Activated T-helper 1 cell treated with anti-CD3 and anti-CD28 coated beads, Interleukin-12 subunit alpha, Interleukin-12 subunit beta, Interleukin-2, Interleukin-4 antibody, amounts not matched to agents 30 ng/mL and 10 ng/mL and 1 ng/mL, durations not matched to agents 14 hours and 24 hours and 36 hours (primary cell): ENCODE data around the gene GDI1. TPM values are rescaled to one million over a fixed set of nuclear protein-coding genes. Genes with fewer than 3 reads are reported as not detected.

Source experiments
- DNase-seq: peaks from one replicate; pipeline ENCODE4 v3.0.0; 2021; ENCODE audit warnings: low spot score
- H3K27ac Mint-ChIP-seq: one replicate; pipeline ENCODE4 v1.8.0; 2021; ENCODE audit warnings: mild to moderate bottlenecking, mixed read lengths
- H3K27me3 Mint-ChIP-seq: one replicate; pipeline ENCODE4 v1.8.0; 2022; ENCODE audit warnings: mild to moderate bottlenecking, moderate library complexity, mixed read lengths; ENCODE audit not compliant: insufficient read depth
- H3K36me3 Mint-ChIP-seq: one replicate; pipeline ENCODE4 v1.8.0; 2021; ENCODE audit warnings: low read depth, mixed read lengths
- H3K4me1 Mint-ChIP-seq: one replicate; pipeline ENCODE4 v1.8.0; 2021; ENCODE audit warnings: low read depth, mixed read lengths
- H3K4me3 Mint-ChIP-seq: one replicate; pipeline ENCODE4 v1.8.0; 2021; ENCODE audit warnings: mild to moderate bottlenecking, moderate library complexity, mixed read lengths
- H3K9me3 Mint-ChIP-seq: one replicate; pipeline ENCODE4 v1.8.0; 2021; ENCODE audit warnings: mixed read lengths
- intact Hi-C: fragments of 100-400 bp; cut with micrococcal nuclease; formaldehyde crosslinking; loops from one replicate; pipeline ENCODE4 v1.15.1; 2024
- total RNA-seq: library from RNA; stranded (reverse); gene quantifications from 2 replicates; pipeline ENCODE4 v1.2.3, GENCODE V29; 2022

GDI1 gene
- total RNA-seq, 1 donor from 2014 or later, result 110 TPM

DNA sequence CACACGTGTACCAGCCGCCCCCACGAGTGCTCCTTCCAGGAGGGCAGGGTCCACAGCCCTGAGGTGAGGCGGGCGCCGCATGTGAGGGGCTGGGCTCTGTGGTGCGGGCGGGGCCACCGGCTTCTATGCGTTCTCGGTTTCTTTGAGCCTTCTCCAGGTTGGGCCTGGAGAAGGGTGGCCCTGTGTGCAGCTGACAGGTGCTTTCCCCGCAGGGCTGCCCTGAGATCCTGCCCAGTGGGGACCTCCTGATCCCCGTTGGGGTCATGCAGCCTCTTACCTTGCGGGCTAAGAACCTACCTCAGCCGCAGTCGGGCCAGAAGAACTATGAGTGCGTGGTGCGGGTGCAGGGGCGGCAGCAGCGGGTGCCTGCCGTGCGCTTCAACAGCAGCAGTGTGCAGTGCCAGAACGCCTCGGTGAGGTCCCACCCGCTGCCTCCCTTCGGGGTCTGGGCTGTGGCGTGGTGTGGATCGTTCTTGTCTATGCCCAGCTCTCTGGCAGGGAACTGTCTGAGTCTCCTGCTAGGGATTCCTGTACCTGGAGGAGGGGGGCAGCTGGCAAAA lies 27.9 kb downstream of the GDI1 start:
- Mint-ChIP-seq H3K27me3 (no peaks in the 10 kb centered on the region), H3K36me3 (peaks cover 2% of the 10 kb centered on the region), H3K27ac (no peak overlapping the region), H3K4me1 (no peaks in the 10 kb centered on the region), H3K4me3 (no peak overlapping the region), H3K9me3 (no peaks in the 10 kb centered on the region)
- no peak for DNase-seq
- intact Hi-C loops, result no loop called here

GRCh38 chrX:154465601-154466000 lies 28.6 kb downstream of the GDI1 start:
- DNase-seq, result no peak
- Mint-ChIP-seq H3K4me3 (no peak overlapping the region), H3K27me3 (no peaks in the 10 kb centered on the region), H3K27ac (no peak overlapping the region), H3K36me3 (peaks cover 2% of the 10 kb centered on the region), H3K4me1 (no peaks in the 10 kb centered on the region), H3K9me3 (no peaks in the 10 kb centered on the region)
- intact Hi-C loops, result no loop called here

- Mint-ChIP-seq H3K36me3 (peaks cover 2% of the 10 kb centered on the region), H3K4me1 (no peaks in the 10 kb centered on the region)
Observed at GRCh38 chrX:154466036-154466435, 29.1 kb downstream of the GDI1 start.

GRCh38 chrX:154466907-154467306 lies 30.0 kb downstream of the GDI1 start:
- H3K9me3 Mint-ChIP-seq, result no peaks in the 10 kb centered on the region
- H3K4me1 Mint-ChIP-seq, result no peaks in the 10 kb centered on the region
- H3K27me3 Mint-ChIP-seq, result no peaks in the 10 kb centered on the region
- H3K27ac Mint-ChIP-seq, result no peak overlapping the region
- intact Hi-C loops, result no loop called here
- no peaks in the 10 kb centered on the region for H3K36me3 Mint-ChIP-seq
- no peak for DNase-seq
- no peak overlapping the region for H3K4me3 Mint-ChIP-seq

More at GRCh38 chrX:154466036-154466435, 29.1 kb downstream of the GDI1 start:
- H3K9me3 Mint-ChIP-seq, result no peaks in the 10 kb centered on the region
- intact Hi-C loops, result no loop called here
- no peak for DNase-seq
- no peak overlapping the region for H3K4me3 Mint-ChIP-seq
- no peaks in the 10 kb centered on the region for H3K27me3 Mint-ChIP-seq
- H3K27ac Mint-ChIP-seq, result no peak overlapping the region

GRCh38 chrX:154467556-154467955 lies 30.6 kb downstream of the GDI1 start:
- intact Hi-C loops, result no loop called here
- DNase-seq, result no peak
- Mint-ChIP-seq H3K27ac (no peak overlapping the region), H3K36me3 (no peaks in the 10 kb centered on the region), H3K9me3 (no peaks in the 10 kb centered on the region), H3K4me3 (no peak overlapping the region), H3K27me3 (no peaks in the 10 kb centered on the region), H3K4me1 (no peaks in the 10 kb centered on the region)

- H3K27ac Mint-ChIP-seq, result no peak overlapping the region
- H3K9me3 Mint-ChIP-seq, result no peaks in the 10 kb centered on the region
- DNase-seq, result no peak
- H3K4me1 Mint-ChIP-seq, result no peaks in the 10 kb centered on the region
- H3K27me3 Mint-ChIP-seq, result no peaks in the 10 kb centered on the region
- no peak overlapping the region for H3K4me3 Mint-ChIP-seq
- intact Hi-C loops, result no loop called here
- no peaks in the 10 kb centered on the region for H3K36me3 Mint-ChIP-seq
Observed at GRCh38 chrX:154468217-154468616, 31.3 kb downstream of the GDI1 start.

DNA sequence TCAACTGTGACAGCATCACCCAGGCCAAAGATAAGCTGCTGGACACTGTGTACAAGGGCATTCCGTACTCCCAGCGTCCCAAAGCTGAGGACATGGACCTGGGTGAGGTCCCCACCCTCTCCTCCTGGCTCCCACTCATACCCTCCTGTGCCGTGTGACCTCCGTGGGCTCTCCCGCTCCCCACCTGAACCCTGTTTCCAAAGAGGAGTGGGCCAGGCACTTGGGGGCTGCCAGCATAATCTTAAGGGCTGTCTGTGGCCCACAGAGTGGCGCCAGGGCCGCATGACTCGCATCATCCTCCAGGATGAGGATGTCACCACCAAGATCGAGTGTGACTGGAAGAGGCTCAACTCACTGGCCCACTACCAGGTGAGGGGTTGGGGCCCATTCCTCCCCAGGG lies 32.2 kb downstream of the GDI1 start:
- Mint-ChIP-seq H3K4me1 (no peaks in the 10 kb centered on the region), H3K27me3 (no peaks in the 10 kb centered on the region), H3K4me3 (no peak overlapping the region), H3K27ac (no peak overlapping the region), H3K9me3 (no peaks in the 10 kb centered on the region), H3K36me3 (no peaks in the 10 kb centered on the region)
- no peak for DNase-seq
- intact Hi-C loops, result no loop called here

- H3K27me3 Mint-ChIP-seq, result no peaks in the 10 kb centered on the region
- no peak overlapping the region for H3K4me3 Mint-ChIP-seq
- no peaks in the 10 kb centered on the region for H3K4me1 Mint-ChIP-seq
- no peak for DNase-seq
- intact Hi-C loops, result no loop called here
- no peaks in the 10 kb centered on the region for H3K36me3 Mint-ChIP-seq
- no peak overlapping the region for H3K27ac Mint-ChIP-seq
- no peaks in the 10 kb centered on the region for H3K9me3 Mint-ChIP-seq
Observed at GRCh38 chrX:154469880-154470279, 32.9 kb downstream of the GDI1 start.

GRCh38 chrX:154470434-154470833 lies 33.5 kb downstream of the GDI1 start:
- H3K27me3 Mint-ChIP-seq, result no peaks in the 10 kb centered on the region
- peaks cover 2% of the 10 kb centered on the region for H3K4me1 Mint-ChIP-seq
- DNase-seq, result no peak
- H3K9me3 Mint-ChIP-seq, result no peaks in the 10 kb centered on the region
- no peak overlapping the region for H3K27ac Mint-ChIP-seq
- intact Hi-C loops, result no loop called here
- no peak overlapping the region for H3K4me3 Mint-ChIP-seq
- H3K36me3 Mint-ChIP-seq, result peaks cover 2% of the 10 kb centered on the region

DNA sequence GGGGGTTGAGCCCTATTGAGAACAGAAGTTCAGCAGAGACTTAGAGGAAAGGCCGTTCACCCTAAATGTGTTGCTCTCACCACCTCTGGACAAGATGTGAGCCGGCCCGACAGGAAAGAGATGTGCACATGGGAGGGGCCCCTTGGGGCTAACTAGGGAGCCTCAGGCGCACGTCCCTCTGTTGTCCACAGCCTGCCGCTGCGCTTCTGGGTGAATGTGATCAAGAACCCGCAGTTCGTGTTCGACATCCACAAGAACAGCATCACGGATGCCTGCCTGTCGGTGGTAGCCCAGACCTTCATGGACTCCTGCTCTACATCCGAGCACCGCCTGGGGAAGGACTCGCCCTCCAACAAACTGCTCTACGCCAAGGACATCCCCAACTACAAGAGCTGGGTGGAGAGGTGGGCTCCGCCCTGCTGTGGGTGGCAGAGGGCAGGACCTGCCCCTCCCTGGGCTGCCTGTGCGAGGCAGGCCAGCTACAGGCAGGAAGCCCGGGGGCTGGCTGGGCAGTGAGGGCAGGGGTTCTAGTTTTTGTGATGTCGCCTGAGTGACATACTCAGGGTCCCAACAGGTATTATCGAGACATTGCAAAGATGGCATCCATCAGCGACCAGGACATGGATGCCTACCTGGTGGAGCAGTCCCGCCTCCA lies 34.1 kb downstream of the GDI1 start:
- H3K36me3 Mint-ChIP-seq, result peaks cover 4% of the 10 kb centered on the region
- H3K27me3 Mint-ChIP-seq, result no peaks in the 10 kb centered on the region
- H3K9me3 Mint-ChIP-seq, result no peaks in the 10 kb centered on the region
- H3K4me1 Mint-ChIP-seq, result peaks cover 6% of the 10 kb centered on the region
- no peak for DNase-seq
- intact Hi-C loops, result no loop called here
- no peak overlapping the region for H3K27ac Mint-ChIP-seq
- no peak overlapping the region for H3K4me3 Mint-ChIP-seq

DNA sequence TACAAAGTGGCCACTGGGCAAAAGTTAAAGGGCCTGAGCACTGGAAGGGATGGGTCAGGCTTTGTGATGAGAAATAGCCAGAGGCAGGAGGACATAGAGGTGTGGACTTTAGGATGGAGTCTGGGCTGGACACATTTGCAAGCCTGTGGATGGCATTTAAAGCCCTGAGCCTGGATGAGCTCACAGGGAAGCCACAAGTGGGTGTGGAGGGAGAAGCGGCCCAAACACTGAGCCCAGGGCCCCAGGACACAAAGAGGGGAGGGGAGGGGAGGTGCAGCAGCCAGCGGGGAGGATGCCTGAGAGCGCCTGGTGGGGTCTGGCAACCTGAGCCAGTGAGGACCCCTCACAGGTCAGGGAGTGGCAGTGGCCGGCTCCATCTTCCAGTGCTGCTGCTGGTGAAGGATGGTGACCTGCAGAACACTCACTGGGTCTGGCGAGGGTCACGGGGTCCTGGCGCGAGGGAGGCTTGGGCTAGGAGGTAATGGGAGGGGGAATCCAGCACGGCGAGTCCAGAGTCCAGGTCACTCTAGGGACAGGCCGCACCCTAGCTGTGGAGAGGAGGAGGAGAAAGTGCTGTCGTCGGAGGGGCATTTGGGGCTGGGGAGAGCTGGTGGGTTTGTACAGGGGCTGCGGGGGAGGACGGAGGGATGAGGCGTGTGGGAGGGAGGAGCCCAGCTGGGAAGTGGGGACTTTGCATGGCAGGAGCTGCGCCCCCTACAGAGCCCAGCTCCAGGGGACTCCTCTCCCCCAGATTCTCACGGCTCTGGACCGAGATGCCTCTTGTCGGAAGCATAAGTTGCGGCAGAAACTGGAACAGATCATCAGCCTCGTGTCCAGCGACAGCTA lies 35.1 kb downstream of the GDI1 start:
- Mint-ChIP-seq H3K27me3 (no peaks in the 10 kb centered on the region), H3K36me3 (peaks cover 4% of the 10 kb centered on the region), H3K4me1 (peaks cover 6% of the 10 kb centered on the region), H3K27ac (no peak overlapping the region), H3K4me3 (no peak overlapping the region), H3K9me3 (no peaks in the 10 kb centered on the region)
- no peak for DNase-seq
- intact Hi-C loops, result no loop called here

DNA sequence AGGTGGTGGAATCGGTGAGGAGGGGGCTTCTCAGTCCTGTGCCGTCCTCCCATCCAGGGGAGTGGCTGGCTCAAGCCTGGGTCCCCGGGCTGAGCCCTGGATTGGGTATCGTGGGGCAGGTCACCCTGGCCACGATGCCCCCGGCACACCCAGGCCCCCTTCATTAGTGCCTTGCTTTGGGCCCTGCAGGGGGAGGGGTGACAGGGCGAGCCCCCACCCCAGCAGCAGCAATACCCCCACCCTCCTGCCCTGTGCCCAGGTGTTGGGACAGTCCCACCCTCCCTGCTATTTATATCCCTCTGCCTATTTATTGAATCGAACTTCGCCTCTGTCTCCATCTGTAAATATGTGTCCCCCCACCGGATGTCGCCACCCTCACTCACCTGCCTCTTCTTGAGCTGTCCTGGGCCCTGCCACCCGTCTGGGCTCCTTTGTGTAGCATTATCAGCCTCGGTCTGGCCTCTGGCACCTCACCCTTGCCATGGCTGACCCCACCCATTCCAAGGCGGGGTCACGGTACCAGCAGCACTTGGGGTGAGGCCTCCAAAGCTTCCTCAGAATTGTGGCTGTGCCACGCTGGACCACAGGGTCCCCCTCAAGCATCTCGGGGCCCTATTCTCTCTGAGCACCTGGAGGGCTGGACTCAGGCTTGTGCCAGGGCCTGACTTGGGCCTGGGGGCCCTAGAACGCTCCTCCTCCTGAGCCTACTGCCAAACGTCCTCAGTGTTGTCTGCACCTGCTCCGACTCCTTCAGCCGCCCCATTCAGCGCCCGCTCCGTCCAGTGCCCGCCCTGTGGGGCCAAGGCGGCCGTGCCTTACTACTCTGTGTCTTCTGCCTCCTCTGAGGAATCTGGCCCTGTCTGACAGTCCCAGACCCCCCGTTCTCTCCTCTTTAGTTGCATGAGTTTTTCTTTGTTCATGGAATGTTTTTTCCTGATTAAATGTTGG lies 36.0 kb downstream of the GDI1 start:
- Mint-ChIP-seq H3K4me1 (peaks cover 12% of the 10 kb centered on the region), H3K9me3 (no peaks in the 10 kb centered on the region), H3K27ac (no peak overlapping the region), H3K36me3 (peaks cover 4% of the 10 kb centered on the region), H3K4me3 (no peak overlapping the region), H3K27me3 (no peaks in the 10 kb centered on the region)
- intact Hi-C loops, result no loop called here
- DNase-seq, result no peak
